Renal pelvis (tissue), 4 donors: Measurements from ENCODE around the gene C10orf90. TPM values are rescaled to one million over a fixed set of nuclear protein-coding genes. Genes with fewer than 3 reads are reported as not detected.

ENCODE experiments used
- DNase-seq: peaks from one replicate; pipeline ENCODE4 v3.0.0-alpha.2; 2013
- polyA plus RNA-seq, 3 donors: library from polyadenylated mRNA; unstranded; fragments of 120-200 nt; gene quantifications; one replicate each; pipeline ENCODE4 v1.2.1, GENCODE V29; 2013; ENCODE audit not compliant: insufficient read length in 3 of 3

C10orf90 gene
- polyA plus RNA-seq, 3 donors, result 0.56 to 0.83 (median 0.76) TPM

DNA sequence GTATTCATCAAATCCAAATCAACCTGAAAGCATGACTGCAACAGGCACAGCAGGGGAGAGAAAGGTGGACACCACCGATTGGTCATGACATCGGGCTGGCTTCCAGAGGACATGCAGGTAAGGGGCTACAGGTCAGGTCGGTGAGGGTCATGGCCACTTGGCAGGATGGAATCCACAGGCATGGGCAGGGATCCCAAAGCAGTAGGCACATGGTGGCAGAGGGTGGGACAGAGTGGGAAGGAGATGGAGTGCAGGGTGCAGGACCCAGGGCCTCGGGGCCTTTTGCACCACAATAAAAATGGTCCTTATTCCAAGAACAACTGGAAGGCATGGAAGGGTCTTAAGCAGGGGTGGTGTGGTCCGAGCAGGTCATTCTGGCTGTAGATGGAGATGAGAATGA is 33.0 kb downstream of the C10orf90 start:
- no peak for DNase-seq

- DNase-seq, result peak; percentile 42
Measured at GRCh38 chr10:126634911-126635310, 35.6 kb downstream of the C10orf90 start.

DNA sequence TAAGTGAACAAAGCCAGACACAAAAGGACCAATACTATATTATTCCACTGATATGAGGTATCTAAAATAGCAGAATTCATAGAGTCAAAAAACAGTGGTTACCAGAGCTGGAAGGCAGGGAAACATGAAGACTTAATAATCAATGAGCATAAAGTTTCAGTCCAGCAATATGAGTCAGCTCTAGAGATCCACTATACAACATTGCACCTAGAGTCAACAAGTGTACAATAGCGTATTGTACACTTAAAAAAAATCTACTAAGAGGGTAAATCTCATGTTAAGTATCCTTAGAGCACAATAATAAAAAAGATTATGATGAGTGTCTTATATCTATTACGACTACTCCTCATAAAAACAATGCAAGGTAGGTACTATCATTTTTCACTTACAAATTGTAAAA is 36.1 kb downstream of the C10orf90 start:
- DNase-seq, result no peak

DNA sequence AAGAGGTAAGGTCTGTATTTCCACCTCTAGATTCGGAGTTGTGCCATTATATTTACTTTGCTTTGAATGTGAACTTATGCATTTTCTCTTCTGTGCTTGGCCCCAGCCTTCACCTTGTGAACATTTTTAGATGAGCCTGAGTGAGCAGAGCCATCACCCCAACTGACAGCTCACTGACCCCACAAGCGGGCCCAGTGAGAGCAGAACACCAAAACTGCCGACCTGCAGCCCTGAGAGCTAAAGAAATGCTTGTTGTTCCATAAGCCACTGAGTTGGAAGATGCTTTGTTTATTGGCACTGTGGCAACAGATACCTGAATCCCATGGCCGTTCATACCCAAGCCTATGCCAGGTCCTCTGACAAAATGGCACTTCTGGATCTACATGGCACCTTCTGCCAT is 37.8 kb downstream of the C10orf90 start:
- DNase-seq, result no peak

DNA sequence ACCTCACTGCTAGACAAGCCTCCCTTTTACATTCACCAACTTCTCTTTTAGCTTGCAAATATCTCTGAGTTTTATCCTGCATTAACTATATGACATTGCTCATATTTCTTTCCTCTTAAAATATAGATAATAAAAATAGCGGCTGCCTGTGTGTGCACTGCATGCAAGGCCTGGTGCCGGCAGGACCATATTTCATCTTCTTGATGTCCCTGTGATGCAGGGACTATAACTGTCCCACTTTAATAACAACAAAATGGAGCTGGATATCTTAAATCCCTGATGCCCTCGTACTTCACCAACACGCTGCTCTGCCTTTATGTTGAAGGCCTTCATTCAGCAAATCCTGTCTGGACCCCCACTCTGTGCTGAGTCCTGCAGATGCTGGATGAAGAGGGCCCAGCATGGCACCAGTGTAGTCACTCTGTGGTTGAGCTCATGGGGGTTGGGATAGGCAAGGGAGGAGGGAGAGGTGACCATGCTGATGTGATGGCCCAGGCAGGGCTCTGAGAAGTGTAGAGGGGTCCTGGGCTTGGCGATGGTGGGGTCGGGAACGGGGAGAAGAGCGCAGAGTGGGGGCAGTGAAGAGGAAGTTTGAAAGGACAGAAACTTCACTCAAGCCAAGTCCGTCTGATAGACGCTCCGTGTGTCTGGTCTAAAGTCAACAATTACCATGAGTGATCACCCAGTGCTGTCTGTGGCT is 40.4 kb downstream of the C10orf90 start:
- DNase-seq, result no peak

DNA sequence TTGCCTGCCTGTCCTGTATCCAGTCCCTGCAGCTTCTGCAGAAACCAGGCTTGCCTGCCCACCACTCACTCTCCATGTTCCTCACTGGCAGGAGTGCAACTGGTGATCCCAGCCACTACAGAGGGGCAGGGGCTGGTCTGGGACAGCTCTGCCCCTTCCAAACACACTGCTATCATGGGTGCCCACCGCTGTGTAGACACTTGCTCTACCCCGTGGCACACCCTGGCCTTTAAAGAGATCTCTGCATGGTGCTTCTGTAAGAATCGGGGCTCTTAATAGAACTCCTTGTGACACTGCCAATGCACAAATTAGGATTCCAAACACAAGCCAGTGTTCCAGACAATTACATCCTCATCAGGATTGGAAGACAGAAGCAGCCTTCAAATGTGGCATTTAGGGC is 41.7 kb downstream of the C10orf90 start:
- DNase-seq, result no peak

- DNase-seq, result no peak
Measured at GRCh38 chr10:126621846-126622245, 48.6 kb downstream of the C10orf90 start.

GRCh38 chr10:126618466-126618865 is 52.0 kb downstream of the C10orf90 start:
- no peak for DNase-seq

DNA sequence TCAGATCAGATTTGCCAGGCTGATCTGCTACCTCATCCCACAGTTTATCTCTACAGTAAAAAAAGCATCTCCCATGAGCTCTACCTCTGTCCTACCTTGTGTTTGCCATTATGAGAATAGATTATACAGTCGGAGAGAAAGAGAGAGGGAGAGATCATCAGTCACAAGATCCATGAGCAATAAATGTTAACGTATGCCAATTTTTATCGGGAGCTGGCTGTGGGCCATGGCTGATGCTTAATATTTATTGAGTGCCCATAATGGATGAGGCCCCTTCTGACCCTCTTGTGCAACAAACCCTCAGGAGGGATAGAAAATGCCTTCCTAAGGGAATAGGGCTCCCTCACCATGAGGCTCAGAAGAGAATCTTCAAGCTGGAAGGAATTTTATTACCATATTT is 52.8 kb downstream of the C10orf90 start:
- no peak for DNase-seq

DNA sequence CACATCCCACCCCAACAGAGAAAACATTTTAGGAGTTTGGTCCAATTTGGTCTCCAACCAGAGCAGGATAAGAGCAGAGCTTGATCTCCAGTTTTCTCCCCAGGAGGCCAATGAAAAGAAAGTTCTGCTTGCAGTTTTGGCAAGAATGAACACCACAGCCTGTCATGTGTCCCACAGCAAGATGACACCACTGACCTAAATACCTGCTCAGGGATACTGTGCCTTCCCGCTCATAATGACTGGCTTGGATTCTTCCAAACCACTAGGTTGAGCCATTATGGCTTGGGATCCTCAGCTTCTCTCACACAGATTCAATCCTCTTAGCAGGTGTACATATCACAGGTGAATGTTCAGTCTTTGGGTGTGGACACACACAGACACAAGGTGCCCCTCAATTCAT is 53.3 kb downstream of the C10orf90 start:
- DNase-seq, result no peak

GRCh38 chr10:126616737-126617136 is 53.8 kb downstream of the C10orf90 start:
- DNase-seq, result no peak

GRCh38 chr10:126611303-126611702 is 59.2 kb downstream of the C10orf90 start:
- DNase-seq, result peak; percentile 66

GRCh38 chr10:126609566-126609965 is 60.9 kb downstream of the C10orf90 start:
- no peak for DNase-seq

DNA sequence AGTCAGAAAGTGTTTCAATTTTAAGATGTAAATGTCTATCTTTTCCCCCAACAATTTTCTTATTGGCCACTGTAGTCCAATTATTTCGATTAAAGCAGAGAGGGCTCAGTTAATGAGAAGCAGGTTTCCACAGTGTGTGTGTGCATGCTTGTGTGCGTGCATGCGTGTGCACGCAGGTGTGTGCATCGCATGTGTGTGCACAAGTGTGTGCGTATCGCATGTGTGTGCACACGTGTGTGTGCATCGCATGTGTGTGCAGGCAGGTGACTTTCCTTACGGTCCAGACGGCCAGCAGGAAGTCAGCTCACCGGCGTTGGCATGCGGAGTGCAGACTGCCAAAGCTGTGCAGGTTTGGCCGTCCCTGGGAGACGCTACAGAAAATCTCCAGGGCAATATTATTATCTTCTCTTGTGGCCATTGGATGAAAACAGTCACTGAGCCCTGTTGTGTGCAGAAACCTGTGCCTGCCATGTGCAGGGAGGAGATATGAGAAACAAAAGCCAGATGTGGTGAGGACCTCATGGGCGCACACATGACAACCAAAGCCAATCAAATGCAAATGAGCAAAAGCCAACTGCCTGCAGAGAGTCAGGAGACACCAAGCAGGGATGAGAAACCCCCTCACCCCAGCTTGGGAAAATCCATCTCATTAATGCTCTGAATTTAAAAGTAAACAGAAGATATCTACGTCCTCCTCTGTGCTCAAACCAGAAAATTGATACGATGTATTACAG is 70.4 kb downstream of the C10orf90 start:
- DNase-seq, result no peak

GRCh38 chr10:126598009-126598408 is 72.5 kb downstream of the C10orf90 start:
- no peak for DNase-seq

DNA sequence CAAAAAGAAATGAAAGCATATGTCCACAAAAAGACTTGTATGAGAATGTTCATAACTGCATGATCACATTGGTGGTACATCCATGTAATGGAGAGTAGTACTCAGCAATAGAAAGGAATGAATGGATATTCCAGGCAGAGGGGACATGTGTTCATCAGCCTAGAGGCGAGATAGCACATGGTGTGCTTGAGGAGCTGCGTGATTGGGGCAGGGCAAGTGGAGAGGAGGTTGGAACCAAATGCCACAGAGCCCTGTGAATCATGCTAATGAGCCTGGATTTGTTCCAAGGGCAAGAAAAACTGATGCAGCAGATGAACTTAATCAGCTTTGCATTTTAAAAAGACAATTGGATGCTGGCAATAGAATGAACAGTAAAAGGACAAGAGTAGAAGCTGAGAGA is 73.3 kb downstream of the C10orf90 start:
- DNase-seq, result no peak

DNA sequence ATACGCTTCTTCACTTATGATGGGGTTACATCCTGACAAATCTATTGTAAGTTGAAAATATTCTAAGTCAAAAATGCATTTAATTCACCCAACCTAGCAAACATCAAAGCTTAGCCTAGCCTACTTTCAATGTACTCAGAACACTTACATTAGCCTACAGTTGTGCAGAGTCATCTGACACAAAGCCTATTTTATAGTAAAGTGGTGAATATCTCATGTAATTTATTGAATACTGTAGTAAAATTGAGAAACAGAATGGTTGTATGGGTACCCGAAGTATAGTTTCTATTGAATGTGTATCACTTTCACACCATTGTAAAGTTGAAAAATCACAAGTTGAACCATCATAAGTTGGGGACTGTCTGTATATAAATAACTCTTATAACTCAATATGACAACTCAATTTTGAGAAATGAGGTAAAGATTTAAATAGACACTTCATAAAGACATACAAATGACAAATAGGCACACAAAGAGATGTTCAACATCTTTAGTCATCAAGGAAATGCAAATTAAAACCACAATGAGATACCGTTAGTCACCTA is 73.9 kb downstream of the C10orf90 start:
- no peak for DNase-seq

DNA sequence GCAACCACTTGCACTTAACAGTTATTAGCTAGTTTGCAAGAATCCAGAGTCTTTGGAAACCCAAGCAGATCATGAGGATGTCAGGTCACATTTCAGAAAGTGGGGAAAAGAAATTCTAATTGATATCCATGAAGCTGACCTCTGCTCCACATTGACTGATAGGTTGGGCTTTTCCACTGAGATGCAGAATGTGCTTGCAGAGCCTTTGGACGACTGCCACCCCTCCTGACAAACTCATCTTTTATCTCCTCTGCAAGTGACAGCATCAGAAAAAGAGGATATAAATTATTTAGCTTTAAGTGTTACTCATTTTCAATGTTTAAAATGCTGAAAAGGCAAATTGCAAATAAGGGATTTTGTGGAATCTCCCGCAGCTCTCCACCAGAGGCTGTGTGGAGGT is 75.3 kb downstream of the C10orf90 start:
- no peak for DNase-seq

DNA sequence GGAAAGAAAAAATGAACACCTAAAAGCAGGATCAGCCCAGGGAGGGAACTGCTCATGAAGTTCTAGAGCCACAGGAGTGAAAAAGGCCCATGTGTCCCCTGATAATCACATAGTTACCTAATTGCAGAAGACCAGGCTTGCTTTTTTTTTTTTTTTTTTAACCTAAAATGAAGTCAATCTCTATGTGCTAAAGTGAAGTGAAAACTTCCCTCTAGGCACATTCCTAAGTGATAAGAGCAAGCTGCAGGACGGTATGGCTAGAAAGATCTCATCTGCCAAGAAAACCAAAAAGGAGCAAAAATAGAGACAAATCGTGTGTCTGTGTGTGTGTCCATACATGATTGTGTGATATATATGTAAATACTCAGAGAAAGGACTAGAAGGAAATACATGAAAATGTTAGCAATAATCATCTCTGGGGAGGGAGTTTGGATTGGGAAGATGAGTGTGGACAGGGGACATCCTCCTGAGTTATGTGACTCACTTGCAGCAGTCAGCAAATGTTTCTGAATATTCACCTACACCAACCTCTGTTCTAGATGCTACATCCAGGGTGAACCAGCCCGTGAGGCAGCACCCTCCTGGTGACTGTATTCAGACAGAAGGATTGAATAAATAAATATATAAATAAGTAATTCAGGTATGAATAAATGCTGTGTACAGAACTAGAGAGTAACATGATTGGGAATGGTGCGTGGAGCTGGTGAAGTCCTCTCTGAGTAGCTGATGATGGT is 76.4 kb downstream of the C10orf90 start:
- DNase-seq, result no peak

GRCh38 chr10:126592901-126593300 is 77.6 kb downstream of the C10orf90 start:
- no peak for DNase-seq

DNA sequence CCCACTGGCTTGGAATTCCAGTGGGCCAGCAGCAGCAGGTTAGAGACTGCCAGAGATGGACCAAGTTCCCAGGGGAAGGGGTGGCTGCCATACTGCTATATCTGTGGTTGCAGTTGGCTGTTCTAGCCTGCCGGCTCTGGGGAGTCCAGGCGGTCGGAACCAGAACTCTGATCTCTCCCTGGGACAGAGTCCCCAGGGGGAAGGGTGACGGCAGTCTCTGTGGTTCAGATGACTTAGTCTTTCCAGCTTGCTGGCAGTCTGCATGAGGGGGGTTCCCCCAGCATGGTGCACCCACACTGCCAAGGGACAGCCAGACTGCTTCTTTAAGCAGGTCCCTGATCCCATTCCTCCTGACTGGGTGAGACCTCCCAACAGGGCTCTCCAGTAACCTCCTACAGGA is 82.5 kb downstream of the C10orf90 start:
- no peak for DNase-seq

DNA sequence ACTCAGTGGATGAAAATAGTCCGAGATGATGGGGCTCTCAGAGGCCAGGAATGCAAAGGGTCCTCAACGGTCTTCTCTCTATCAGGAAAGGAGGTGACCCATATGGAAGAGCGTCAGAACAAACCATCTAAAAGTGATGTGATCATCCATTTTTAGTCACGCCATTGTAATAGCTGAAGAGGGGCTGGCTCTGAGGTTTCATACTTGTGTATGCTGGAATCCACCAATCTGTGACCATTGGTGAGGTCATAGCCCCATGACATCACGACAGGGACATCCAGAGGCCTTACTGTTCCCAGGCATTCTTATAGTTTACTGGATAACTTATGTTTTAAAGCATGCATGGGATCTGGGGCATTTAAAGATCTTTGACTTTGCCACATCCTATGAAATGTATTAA is 83.6 kb downstream of the C10orf90 start:
- DNase-seq, result no peak

GRCh38 chr10:126586128-126586527 is 84.4 kb downstream of the C10orf90 start:
- DNase-seq, result no peak
